Measurements from ENCODE around the gene CARD9. TPM values are rescaled to one million over a fixed set of nuclear protein-coding genes. Genes with fewer than 3 reads are reported as not detected.

Gene CARD9
- total RNA-seq, 1 experiment from 2014 or later: 1.7 TPM

- no TSS peak for BruUV-seq (replicated peaks)
- DNase-seq (ENCODE audit: low read depth, low spot score) (no peak), ATAC-seq (no peak)
- ChIA-PET POLR2A (no interaction called here), CTCF (no interaction called here)
- Histone ChIP-seq H3K27me3 (ENCODE audit: control insufficient read depth, insufficient read depth, low read length) (no peaks in the 10 kb centered on the region), H3K4me1 (ENCODE audit: control insufficient read depth, insufficient read depth, low read length) (peaks cover 5% of the 10 kb centered on the region; the same call in 1 of the 2 replicates), H3K36me3 (ENCODE audit: control insufficient read depth, insufficient read depth, low read length) (no peaks in the 10 kb centered on the region; the same call in 1 of the 2 replicates), H3K4me3 (ENCODE audit: low read depth in 2 of 2, low read length in 2 of 2) (no peak overlapping the region), H3K27ac (ENCODE audit: low read length) (no peak overlapping the region), H3K9me3 (ENCODE audit: control insufficient read depth, insufficient read depth, low read depth, low read length) (no peaks in the 10 kb centered on the region)
- TF ChIP-seq REST (IDR thresholded peaks at IDR 0.05; ENCODE audit: insufficient read depth in 1 of 2, low read depth in 2 of 2, low read length in 1 of 2): no peak
- no peak for TF ChIP-seq CTCF (IDR thresholded peaks at IDR 0.05)
- TF ChIP-seq TCF7L2 (IDR thresholded peaks at IDR 0.05; ENCODE audit: low read depth, low read length): no peak
- no peak for TF ChIP-seq SIN3A (IDR thresholded peaks at IDR 0.05; ENCODE audit: borderline replicate concordance, insufficient read depth, low read depth, low read length)
- TF ChIP-seq POLR2AphosphoS5 (IDR thresholded peaks at IDR 0.05; ENCODE audit: low read depth, low read length): no peak
- in situ Hi-C loops (cut with HindIII; ENCODE audit: low pct_unique_long_range_greater_than_20kb, low sequenced_read_pairs) (no loop called here), intact Hi-C loops (cut with micrococcal nuclease; ENCODE audit: unreplicated experiment) (no loop called here)
Measured at GRCh38 chr9:136368190-136368589, 5.3 kb downstream of the CARD9 start.

GRCh38 chr9:136367296-136368145, 5.9 kb downstream of the CARD9 start:
- peaks cover 5% of the 10 kb centered on the region; the same call in 1 of the 2 replicates for H3K4me1 ChIP-seq (ENCODE audit: control insufficient read depth, insufficient read depth, low read length)
- in situ Hi-C loops (cut with HindIII; ENCODE audit: low pct_unique_long_range_greater_than_20kb, low sequenced_read_pairs) (no loop called here), intact Hi-C loops (cut with micrococcal nuclease; ENCODE audit: unreplicated experiment) (no loop called here)
- no peak overlapping the region for H3K27ac ChIP-seq (ENCODE audit: low read length)
- H3K27me3 ChIP-seq (ENCODE audit: control insufficient read depth, insufficient read depth, low read length): no peaks in the 10 kb centered on the region
- CTCF ChIA-PET: no interaction called here
- TF ChIP-seq CTCF (IDR thresholded peaks at IDR 0.05): no peak
- TF ChIP-seq REST (IDR thresholded peaks at IDR 0.05; ENCODE audit: insufficient read depth in 1 of 2, low read depth in 2 of 2, low read length in 1 of 2): no peak
- TF ChIP-seq POLR2AphosphoS5 (IDR thresholded peaks at IDR 0.05; ENCODE audit: low read depth, low read length): no peak
- TF ChIP-seq SIN3A (IDR thresholded peaks at IDR 0.05; ENCODE audit: borderline replicate concordance, insufficient read depth, low read depth, low read length): no peak
- no peak for TF ChIP-seq TCF7L2 (IDR thresholded peaks at IDR 0.05; ENCODE audit: low read depth, low read length)
- H3K4me3 ChIP-seq (ENCODE audit: low read depth in 2 of 2, low read length in 2 of 2): no peak overlapping the region
- ATAC-seq: no peak
- H3K36me3 ChIP-seq (ENCODE audit: control insufficient read depth, insufficient read depth, low read length): no peaks in the 10 kb centered on the region; the same call in 1 of the 2 replicates
- BruUV-seq (replicated peaks): no TSS peak
- DNase-seq (ENCODE audit: low read depth, low spot score): no peak
- POLR2A ChIA-PET: no interaction called here
- H3K9me3 ChIP-seq (ENCODE audit: control insufficient read depth, insufficient read depth, low read depth, low read length): no peaks in the 10 kb centered on the region
